Measurements from ENCODE around the gene PCDH9.

PCDH9 gene

GRCh38 chr13:66895780-66896179 is 334.4 kb downstream of the PCDH9 start:
- DNase-seq = no peak
- Histone ChIP-seq H4K91ac (ENCODE audit: low read depth, low read length) (no peak overlapping the region), H3K9me3 (ENCODE audit: insufficient read depth, low read depth, low read length) (no peaks in the 10 kb centered on the region), H3K14ac (ENCODE audit: low read length) (no peak overlapping the region), H3K4ac (ENCODE audit: low read depth, low read length) (no peak overlapping the region), H3K9ac (ENCODE audit: low read length) (no peak overlapping the region), H2AK5ac (ENCODE audit: low read length) (no peak overlapping the region), H2BK120ac (ENCODE audit: insufficient read depth, low read length, poor library complexity) (no peak overlapping the region), H3K4me3 (ENCODE audit: low read depth, low read length) (no peak overlapping the region), H3K4me2 (ENCODE audit: low read length) (no peak overlapping the region), H4K8ac (ENCODE audit: low read depth, low read length) (no peak overlapping the region), H3K27ac (ENCODE audit: low read depth, low read length) (no peak overlapping the region), H3K18ac (ENCODE audit: low read length) (no peak overlapping the region), H2AFZ (ENCODE audit: insufficient read depth, low read length, poor library complexity) (no peak overlapping the region), H4K12ac (ENCODE audit: low read depth, low read length) (no peak overlapping the region), H3K36me3 (ENCODE audit: control insufficient read depth in 1 of 2, insufficient read depth in 2 of 2, low read length in 2 of 2) (no peaks in the 10 kb centered on the region), H2BK12ac (ENCODE audit: low read length) (no peak overlapping the region), H3K23ac (ENCODE audit: low read length) (no peak overlapping the region), H3K79me1 (ENCODE audit: low read length) (no peaks in the 10 kb centered on the region), H3K27me3 (ENCODE audit: insufficient read depth, low read length) (no peaks in the 10 kb centered on the region), H2BK5ac (ENCODE audit: low read depth, low read length, poor library complexity) (no peak overlapping the region), H3K79me2 (ENCODE audit: control insufficient read depth, insufficient read depth, low read length, poor library complexity) (no peaks in the 10 kb centered on the region), H3K4me1 (ENCODE audit: control insufficient read depth in 1 of 2, insufficient read depth in 2 of 2, low read length in 2 of 2) (no peaks in the 10 kb centered on the region)
- no CpG with 5 or more reads among the region's 5 CpGs for WGBS (ENCODE audit: extremely low coverage, insufficient coverage, insufficient read length)

- Histone ChIP-seq H3K9ac (ENCODE audit: low read length) (no peak overlapping the region), H3K27ac (ENCODE audit: low read depth, low read length) (no peak overlapping the region), H3K4ac (ENCODE audit: low read depth, low read length) (no peak overlapping the region), H2BK12ac (ENCODE audit: low read length) (no peak overlapping the region), H3K23ac (ENCODE audit: low read length) (no peak overlapping the region), H3K79me2 (ENCODE audit: control insufficient read depth, insufficient read depth, low read length, poor library complexity) (no peaks in the 10 kb centered on the region), H2BK120ac (ENCODE audit: insufficient read depth, low read length, poor library complexity) (no peak overlapping the region), H3K18ac (ENCODE audit: low read length) (no peak overlapping the region), H3K79me1 (ENCODE audit: low read length) (no peaks in the 10 kb centered on the region), H3K36me3 (ENCODE audit: control insufficient read depth in 1 of 2, insufficient read depth in 2 of 2, low read length in 2 of 2) (no peaks in the 10 kb centered on the region), H3K27me3 (ENCODE audit: insufficient read depth, low read length) (no peaks in the 10 kb centered on the region), H4K12ac (ENCODE audit: low read depth, low read length) (no peak overlapping the region), H4K91ac (ENCODE audit: low read depth, low read length) (no peak overlapping the region), H3K4me3 (ENCODE audit: low read depth, low read length) (no peak overlapping the region), H4K8ac (ENCODE audit: low read depth, low read length) (no peak overlapping the region), H2AFZ (ENCODE audit: insufficient read depth, low read length, poor library complexity) (no peak overlapping the region), H2AK5ac (ENCODE audit: low read length) (no peak overlapping the region), H3K4me2 (ENCODE audit: low read length) (no peak overlapping the region), H3K14ac (ENCODE audit: low read length) (no peak overlapping the region), H2BK5ac (ENCODE audit: low read depth, low read length, poor library complexity) (no peak overlapping the region), H3K9me3 (ENCODE audit: insufficient read depth, low read depth, low read length) (no peaks in the 10 kb centered on the region), H3K4me1 (ENCODE audit: control insufficient read depth in 1 of 2, insufficient read depth in 2 of 2, low read length in 2 of 2) (no peaks in the 10 kb centered on the region)
- DNase-seq = no peak
- WGBS (ENCODE audit: extremely low coverage, insufficient coverage, insufficient read length) = no CpG with 5 or more reads among the region's 3 CpGs
Observed at GRCh38 chr13:66895320-66895719, 334.8 kb downstream of the PCDH9 start.

GRCh38 chr13:66888698-66889097 is 341.4 kb downstream of the PCDH9 start:
- Histone ChIP-seq H3K4ac (ENCODE audit: low read depth, low read length) (no peak overlapping the region), H3K4me3 (ENCODE audit: low read depth, low read length) (no peak overlapping the region), H3K18ac (ENCODE audit: low read length) (no peak overlapping the region), H4K8ac (ENCODE audit: low read depth, low read length) (no peak overlapping the region), H2AK5ac (ENCODE audit: low read length) (no peak overlapping the region), H3K27me3 (ENCODE audit: insufficient read depth, low read length) (no peaks in the 10 kb centered on the region), H2AFZ (ENCODE audit: insufficient read depth, low read length, poor library complexity) (no peak overlapping the region), H3K4me2 (ENCODE audit: low read length) (no peak overlapping the region), H3K27ac (ENCODE audit: low read depth, low read length) (no peak overlapping the region), H2BK5ac (ENCODE audit: low read depth, low read length, poor library complexity) (no peak overlapping the region), H3K79me1 (ENCODE audit: low read length) (no peaks in the 10 kb centered on the region), H3K4me1 (ENCODE audit: control insufficient read depth in 1 of 2, insufficient read depth in 2 of 2, low read length in 2 of 2) (no peaks in the 10 kb centered on the region), H3K23ac (ENCODE audit: low read length) (no peak overlapping the region), H4K12ac (ENCODE audit: low read depth, low read length) (no peak overlapping the region), H2BK120ac (ENCODE audit: insufficient read depth, low read length, poor library complexity) (no peak overlapping the region), H3K79me2 (ENCODE audit: control insufficient read depth, insufficient read depth, low read length, poor library complexity) (no peaks in the 10 kb centered on the region), H3K36me3 (ENCODE audit: control insufficient read depth in 1 of 2, insufficient read depth in 2 of 2, low read length in 2 of 2) (no peaks in the 10 kb centered on the region), H2BK12ac (ENCODE audit: low read length) (no peak overlapping the region), H4K91ac (ENCODE audit: low read depth, low read length) (no peak overlapping the region), H3K9ac (ENCODE audit: low read length) (no peak overlapping the region), H3K9me3 (ENCODE audit: insufficient read depth, low read depth, low read length) (no peaks in the 10 kb centered on the region), H3K14ac (ENCODE audit: low read length) (no peak overlapping the region)
- no CpG with 5 or more reads among the region's 1 CpG for WGBS (ENCODE audit: extremely low coverage, insufficient coverage, insufficient read length)
- DNase-seq = no peak

DNA sequence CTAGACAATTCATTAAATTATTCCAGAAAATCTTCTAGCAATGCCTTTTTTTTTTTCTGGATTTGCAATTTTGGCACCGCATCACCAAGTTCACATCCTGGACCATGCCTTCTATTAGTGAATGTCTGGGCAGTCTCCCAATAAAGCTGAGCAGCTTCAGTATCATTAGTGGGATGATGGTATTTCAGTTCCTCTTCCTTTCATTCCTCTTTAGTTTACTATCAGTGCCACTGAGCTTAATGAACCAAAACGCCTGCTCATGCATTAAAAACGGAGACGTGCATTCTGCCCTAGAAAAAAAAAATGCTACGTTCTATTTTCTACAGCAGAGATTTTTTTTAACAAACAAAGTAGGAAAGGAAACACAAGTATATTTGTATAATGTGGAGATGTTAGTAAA is 343.0 kb downstream of the PCDH9 start:
- no peaks in the 10 kb centered on the region for H3K79me1 ChIP-seq (ENCODE audit: low read length)
- no peak overlapping the region for H2AK5ac ChIP-seq (ENCODE audit: low read length)
- no peak overlapping the region for H2AFZ ChIP-seq (ENCODE audit: insufficient read depth, low read length, poor library complexity)
- no CpG with 5 or more reads among the region's 5 CpGs for WGBS (ENCODE audit: extremely low coverage, insufficient coverage, insufficient read length)
- H3K9me3 ChIP-seq (ENCODE audit: insufficient read depth, low read depth, low read length) = no peaks in the 10 kb centered on the region
- DNase-seq = no peak
- no peak overlapping the region for H3K4me3 ChIP-seq (ENCODE audit: low read depth, low read length)
- no peak overlapping the region for H3K27ac ChIP-seq (ENCODE audit: low read depth, low read length)
- no peak overlapping the region for H3K4me2 ChIP-seq (ENCODE audit: low read length)
- no peak overlapping the region for H3K23ac ChIP-seq (ENCODE audit: low read length)
- no peak overlapping the region for H2BK5ac ChIP-seq (ENCODE audit: low read depth, low read length, poor library complexity)
- no peak overlapping the region for H4K8ac ChIP-seq (ENCODE audit: low read depth, low read length)
- no peak overlapping the region for H3K18ac ChIP-seq (ENCODE audit: low read length)
- H3K14ac ChIP-seq (ENCODE audit: low read length) = no peak overlapping the region
- H3K36me3 ChIP-seq (ENCODE audit: control insufficient read depth in 1 of 2, insufficient read depth in 2 of 2, low read length in 2 of 2) = no peaks in the 10 kb centered on the region
- H3K4ac ChIP-seq (ENCODE audit: low read depth, low read length) = no peak overlapping the region
- no peak overlapping the region for H4K12ac ChIP-seq (ENCODE audit: low read depth, low read length)
- no peak overlapping the region for H4K91ac ChIP-seq (ENCODE audit: low read depth, low read length)
- H2BK12ac ChIP-seq (ENCODE audit: low read length) = no peak overlapping the region
- no peak overlapping the region for H3K9ac ChIP-seq (ENCODE audit: low read length)
- no peak overlapping the region for H2BK120ac ChIP-seq (ENCODE audit: insufficient read depth, low read length, poor library complexity)
- H3K27me3 ChIP-seq (ENCODE audit: insufficient read depth, low read length) = no peaks in the 10 kb centered on the region
- H3K79me2 ChIP-seq (ENCODE audit: control insufficient read depth, insufficient read depth, low read length, poor library complexity) = no peaks in the 10 kb centered on the region
- H3K4me1 ChIP-seq (ENCODE audit: control insufficient read depth in 1 of 2, insufficient read depth in 2 of 2, low read length in 2 of 2) = no peaks in the 10 kb centered on the region

All from trophoblast cell (in vitro differentiated cells and primary cell).